Gastrocnemius medialis (tissue), 4 donors: ENCODE measurements around the gene HUNK. TPM values are rescaled to one million over a fixed set of nuclear protein-coding genes. Genes with fewer than 3 reads are reported as not detected.

Experiments
- ATAC-seq, 2 donors: fragments of 150-250 bp; one replicate each; pipeline ENCODE4 v1.9.1; 2016
- DNase-seq, 2 donors: peaks; one replicate each; pipeline ENCODE4 v3.0.0-alpha.2; 2019
- H3K27ac ChIP-seq, 4 donors: fragments of 200-600 bp; sonication (generic); 1 replicate in 1 of 4; 2 replicates in 3 of 4; pipeline ENCODE4 v1.5.1; 2016 to 2018; ENCODE audit warnings: mild to moderate bottlenecking in 2 of 4, moderate library complexity in 1 of 4
- H3K27me3 ChIP-seq, 3 donors: fragments of 200-600 bp; sonication (generic) in 2 of 3; 1 replicate in 1 of 3; 2 replicates in 2 of 3; pipeline versions ENCODE4 v1.5.1 to v1.6.0; 2016 to 2019; ENCODE audit warnings: mild to moderate bottlenecking in 1 of 3, moderate library complexity in 1 of 3
- H3K36me3 ChIP-seq, 2 donors: fragments of 200-600 bp; sonication (generic) in 1 of 2; one replicate each; pipeline ENCODE4 v1.5.1; 2017 to 2018
- H3K4me1 ChIP-seq, 2 donors: fragments of 200-600 bp; sonication (generic) in 1 of 2; one replicate each; pipeline ENCODE4 v1.5.1; 2016 to 2017; ENCODE audit warnings: mild to moderate bottlenecking in 2 of 2
- H3K4me3 ChIP-seq, 4 donors: fragments of 200-600 bp; sonication (generic) in 3 of 4; 1 replicate in 1 of 4; 2 replicates in 3 of 4; pipeline ENCODE4 v1.5.1; 2016 to 2019; ENCODE audit warnings: mild to moderate bottlenecking in 2 of 4
- H3K9me3 ChIP-seq, 3 donors: fragments of 200-600 bp; sonication (generic) in 2 of 3; 1 replicate in 1 of 3; 2 replicates in 2 of 3; pipeline ENCODE4 v1.5.1; 2016 to 2019
- CTCF ChIP-seq, 5 experiments: fragments of 450-650 bp in 3 of 5; fragments of 200-600 bp in 2 of 5; sonication (generic) in 2 of 5; IDR thresholded peaks in 4 of 5; conservative IDR thresholded peaks in 1 of 5; 1 replicate in 4 of 5; 2 replicates in 1 of 5; pipeline ENCODE4 v1.5.1; 2016 to 2019; ENCODE audit warnings: antibody characterized with exemption in 5 of 5, mild to moderate bottlenecking in 3 of 5, moderate library complexity in 3 of 5
- POLR2A ChIP-seq, 2 donors: fragments of 450-650 bp; IDR thresholded peaks; one replicate each; pipeline ENCODE4 v1.6.1; 2017; ENCODE audit warnings: antibody characterized with exemption in 2 of 2, mild to moderate bottlenecking in 2 of 2, moderate library complexity in 2 of 2
- in situ Hi-C, 4 donors: fragments of 200-750 bp; cut with MboI; loops; one replicate each; pipeline versions ENCODE4 v1.15.0 to v1.8.0; 2017; ENCODE audit warnings: low sequenced_read_pairs in 4 of 4
- intact Hi-C: fragments of 100-400 bp; cut with DNase I; formaldehyde crosslinking; loops from one replicate; pipeline ENCODE4 v1.15.1; 2023; ENCODE audit warnings: low total_unique reads
- total RNA-seq, 4 donors: library from RNA; depleted of rRNA; stranded (reverse); fragments of >200 nt; gene quantifications; one replicate each; pipeline versions ENCODE4 v1.1.0 to v1.2.3, GENCODE V29; 2016

The HUNK gene
- total RNA-seq, 4 donors from 2014 or later, result 0.13 TPM; not detected in 3

GRCh38 chr21:31957631-31958030 is 84.8 kb downstream of the HUNK start:
- Histone ChIP-seq H3K27ac (no peak overlapping the region), H3K4me1 (no peaks in the 10 kb centered on the region), H3K9me3 (no peaks in the 10 kb centered on the region), H3K4me3 (no peak overlapping the region), H3K27me3 (no peaks in the 10 kb centered on the region), H3K36me3 (no peaks in the 10 kb centered on the region)
- intact Hi-C loops (no loop called here), in situ Hi-C loops (no loop called here)
- no peak for ATAC-seq
- DNase-seq, result no peak
- TF ChIP-seq CTCF (IDR thresholded peaks at IDR 0.05 in 4 of 5, conservative IDR thresholded peaks at IDR 0.05 in 1 of 5) (no peak), POLR2A (IDR thresholded peaks at IDR 0.05) (no peak)

GRCh38 chr21:31959881-31960280 is 87.1 kb downstream of the HUNK start:
- H3K27me3 ChIP-seq, result no peaks in the 10 kb centered on the region
- H3K27ac ChIP-seq, result no peak overlapping the region
- no peaks in the 10 kb centered on the region for H3K4me1 ChIP-seq
- in situ Hi-C loops, result no loop called here
- DNase-seq (no peak), ATAC-seq (no peak)
- no peaks in the 10 kb centered on the region for H3K9me3 ChIP-seq
- H3K4me3 ChIP-seq, result no peak overlapping the region
- intact Hi-C loops, result no loop called here
- no peak for TF ChIP-seq CTCF (IDR thresholded peaks at IDR 0.05 in 4 of 5, conservative IDR thresholded peaks at IDR 0.05 in 1 of 5)
- no peaks in the 10 kb centered on the region for H3K36me3 ChIP-seq

- H3K36me3 ChIP-seq, result no peaks in the 10 kb centered on the region
- no peaks in the 10 kb centered on the region for H3K4me1 ChIP-seq
- no peak overlapping the region for H3K4me3 ChIP-seq
- ATAC-seq, result no peak
- no peak overlapping the region for H3K27ac ChIP-seq
- intact Hi-C loops (no loop called here), in situ Hi-C loops (no loop called here)
- no peak for DNase-seq
- TF ChIP-seq POLR2A (IDR thresholded peaks at IDR 0.05) (no peak), CTCF (IDR thresholded peaks at IDR 0.05 in 4 of 5, conservative IDR thresholded peaks at IDR 0.05 in 1 of 5) (no peak)
- no peaks in the 10 kb centered on the region for H3K27me3 ChIP-seq
- H3K9me3 ChIP-seq, result no peaks in the 10 kb centered on the region
Measured at GRCh38 chr21:31961027-31961426, 88.2 kb downstream of the HUNK start.

- ATAC-seq, result no peak
- in situ Hi-C loops, result no loop called here
- H3K36me3 ChIP-seq, result no peaks in the 10 kb centered on the region
- no peak for DNase-seq
- no peaks in the 10 kb centered on the region for H3K27me3 ChIP-seq
- no peak for TF ChIP-seq CTCF (IDR thresholded peaks at IDR 0.05 in 4 of 5, conservative IDR thresholded peaks at IDR 0.05 in 1 of 5)
- no peak for TF ChIP-seq POLR2A (IDR thresholded peaks at IDR 0.05)
- H3K4me3 ChIP-seq, result no peak overlapping the region
- intact Hi-C loops, result no loop called here
- H3K4me1 ChIP-seq, result no peaks in the 10 kb centered on the region
- no peak overlapping the region for H3K27ac ChIP-seq
- no peaks in the 10 kb centered on the region for H3K9me3 ChIP-seq
Measured at GRCh38 chr21:31961704-31962103, 88.9 kb downstream of the HUNK start.

GRCh38 chr21:31964692-31965091 is 91.9 kb downstream of the HUNK start:
- Histone ChIP-seq H3K36me3 (no peaks in the 10 kb centered on the region), H3K4me1 (no peaks in the 10 kb centered on the region), H3K27ac (no peak overlapping the region), H3K4me3 (no peak overlapping the region), H3K9me3 (no peaks in the 10 kb centered on the region), H3K27me3 (no peaks in the 10 kb centered on the region)
- intact Hi-C loops (no loop called here), in situ Hi-C loops (no loop called here)
- no peak for ATAC-seq
- no peak for DNase-seq
- TF ChIP-seq CTCF (IDR thresholded peaks at IDR 0.05 in 4 of 5, conservative IDR thresholded peaks at IDR 0.05 in 1 of 5), result no peak
- TF ChIP-seq POLR2A (IDR thresholded peaks at IDR 0.05), result no peak
